ENCODE measurements around the gene CNBD2.
A peak's percentile ranks its signal among the peaks of the same experiment; 100 is the strongest.
"Not testable (repeated sequence)": the region's sequence is repeated elsewhere in the genome, so short reads cannot be mapped to it uniquely, and the experiment has no call there.

The CNBD2 gene

GRCh38 chr20:36028106-36028808 lies 59.9 kb downstream of the CNBD2 start:
- DNase-seq = no peak

- DNase-seq = no peak
Observed at GRCh38 chr20:36030149-36030548, 61.8 kb downstream of the CNBD2 start.

GRCh38 chr20:36031806-36032205 lies 63.4 kb downstream of the CNBD2 start:
- DNase-seq = no peak

- DNase-seq = no peak
Observed at GRCh38 chr20:36034875-36035274, 66.5 kb downstream of the CNBD2 start.

- peak; percentile 30 for DNase-seq
Observed at GRCh38 chr20:36035745-36036144, 67.4 kb downstream of the CNBD2 start.

- no peak for DNase-seq
Observed at GRCh38 chr20:36036688-36037087, 68.3 kb downstream of the CNBD2 start.

- DNase-seq = no peak
Observed at GRCh38 chr20:36040571-36040970, 72.2 kb downstream of the CNBD2 start.

GRCh38 chr20:36043441-36043840 lies 75.1 kb downstream of the CNBD2 start:
- no peak for DNase-seq

GRCh38 chr20:36043892-36044515 lies 75.6 kb downstream of the CNBD2 start:
- DNase-seq = no peak

GRCh38 chr20:36045373-36045714 lies 77.0 kb downstream of the CNBD2 start:
- no peak for DNase-seq

GRCh38 chr20:36046073-36046798 lies 77.8 kb downstream of the CNBD2 start:
- not testable (repeated sequence) for DNase-seq

- peak; percentile 23 for DNase-seq
Observed at GRCh38 chr20:36049408-36049807, 81.0 kb downstream of the CNBD2 start.

GRCh38 chr20:36050436-36051317 lies 82.3 kb downstream of the CNBD2 start:
- DNase-seq = peak; percentile 87

GRCh38 chr20:36051318-36052116 lies 83.1 kb downstream of the CNBD2 start:
- DNase-seq = no peak

- no peak for DNase-seq
Observed at GRCh38 chr20:36052117-36052513, 83.7 kb downstream of the CNBD2 start.

GRCh38 chr20:36053863-36054518 lies 85.6 kb downstream of the CNBD2 start:
- not testable (repeated sequence) for DNase-seq

GRCh38 chr20:36055145-36055544 lies 86.8 kb downstream of the CNBD2 start:
- no peak for DNase-seq

GRCh38 chr20:36060676-36061075 lies 92.3 kb downstream of the CNBD2 start:
- no peak for DNase-seq

GRCh38 chr20:36061754-36062153 lies 93.4 kb downstream of the CNBD2 start:
- no peak for DNase-seq

GRCh38 chr20:36062799-36063198 lies 94.4 kb downstream of the CNBD2 start:
- DNase-seq = peak; percentile 58

GRCh38 chr20:36063916-36064657 lies 95.7 kb downstream of the CNBD2 start:
- DNase-seq = no peak

All from HCEC 1CT (cell line).